ENCODE results near the gene MTMR2. TPM values are rescaled to one million over a fixed set of nuclear protein-coding genes. Genes with fewer than 3 reads are reported as not detected.

Gene MTMR2
- total and polyA plus RNA-seq, 9 of the 15 experiments (the other 6 are each of a cell fraction or from before 2014, with no cell fraction given), result 12.6 to 35.8 (median 25.2) TPM

GRCh38 chr11:95923728-95924413, at the start of gene MTMR2 (continued):
- peak; percentile 56; the same call in 1 of the 2 replicates for TF ChIP-seq ARID4B (CRISPR knock-in tag; IDR thresholded peaks at IDR 0.05)
- peak; percentile 90 for TF ChIP-seq GABPA (tag; conservative IDR thresholded peaks at IDR 0.05; ENCODE audit: low read depth)
- peak; percentile 85 for TF ChIP-seq L3MBTL2 (IDR thresholded peaks at IDR 0.05)
- TF ChIP-seq ZNF512 (tag; IDR thresholded peaks at IDR 0.05), result no peak
- peak; percentile 41 for TF ChIP-seq SAP30 (IDR thresholded peaks at IDR 0.05; ENCODE audit: borderline replicate concordance, insufficient read depth, low read depth, low read length, poor library complexity, severe bottlenecking)
- no peak for TF ChIP-seq SREBF2 (CRISPR knock-in tag; IDR thresholded peaks at IDR 0.05)
- no peak for TF ChIP-seq TSC22D4 (tag; IDR thresholded peaks at IDR 0.05)
- peak; percentile 72; the same call in 1 of the 2 replicates for TF ChIP-seq MYC (IDR thresholded peaks at IDR 0.05; ENCODE audit: low read depth, low read length)
- peak; percentile 64; the same call in 1 of the 2 replicates for TF ChIP-seq MYC (CRISPR knock-in tag; IDR thresholded peaks at IDR 0.05; ENCODE audit: borderline replicate concordance, low read depth)
- 0 out of 2 replicates have a peak, but pooled peaks have one; percentile 22 for TF ChIP-seq ZNF384 (IDR thresholded peaks at IDR 0.05; ENCODE audit: low read depth, low read length)
- peak; percentile 51 to 77; a peak in 3 of 4 replicates for TF ChIP-seq MAZ (CRISPR knock-in tag; conservative IDR thresholded peaks at IDR 0.05 in 1 of 2, IDR thresholded peaks at IDR 0.05 in 1 of 2)
